Fibroblast of pulmonary artery (primary cell): ENCODE results near the gene TBCD.

Experiments used
- DNase-seq: peaks from one replicate; pipeline ENCODE4 v3.0.0-alpha.2; 2010; ENCODE audit warnings: low read depth
- H3K4me3 ChIP-seq: replicated peaks from 2 replicates; pipeline ENCODE4 v1.5.1; 2011; ENCODE audit warnings: low read depth, mild to moderate bottlenecking, control low read depth, low read length, moderate library complexity
- CTCF ChIP-seq: IDR thresholded peaks from 2 replicates; pipeline ENCODE4 v1.5.1; 2011; ENCODE audit warnings: mild to moderate bottlenecking, control low read depth, low read length, inconsistent platforms; ENCODE audit errors: missing control alignments

The TBCD gene

GRCh38 chr17:82862737-82863382 lies 111.0 kb downstream of the TBCD start:
- no peak for TF ChIP-seq CTCF
- H3K4me3 ChIP-seq = no peak overlapping the region
- no peak for DNase-seq

- DNase-seq = no peak
- no peak overlapping the region for H3K4me3 ChIP-seq
- TF ChIP-seq CTCF = no peak
Observed at GRCh38 chr17:82863383-82863940, 111.6 kb downstream of the TBCD start.

- TF ChIP-seq CTCF = no peak
- no peak overlapping the region for H3K4me3 ChIP-seq
- DNase-seq = peak; percentile 51
Observed at GRCh38 chr17:82863941-82864712, 112.3 kb downstream of the TBCD start.

- no peak overlapping the region for H3K4me3 ChIP-seq
- DNase-seq = no peak
- TF ChIP-seq CTCF = no peak
Observed at GRCh38 chr17:82864713-82865248, 112.9 kb downstream of the TBCD start.

- TF ChIP-seq CTCF = no peak
- DNase-seq = no peak
- H3K4me3 ChIP-seq = no peak overlapping the region
Observed at GRCh38 chr17:82865274-82865673, 113.4 kb downstream of the TBCD start.

- no peak overlapping the region for H3K4me3 ChIP-seq
- DNase-seq = no peak
- no peak for TF ChIP-seq CTCF
Observed at GRCh38 chr17:82865774-82866395, 114.0 kb downstream of the TBCD start.
